ENCODE results near the gene DNPH1. TPM values are rescaled to one million over a fixed set of nuclear protein-coding genes. Genes with fewer than 3 reads are reported as not detected.

The DNPH1 gene
- total RNA-seq, 1 donor from 2014 or later: 39.1 TPM

GRCh38 chr6:43226192-43226851 is 3.0 kb downstream of the DNPH1 start:
- no peak for DNase-seq (ENCODE audit: low spot score in 2 of 2)
- H3K27me3 ChIP-seq: no peaks in the 10 kb centered on the region
- peaks cover 6 to 21% of the 10 kb centered on the region in 2 donors for H3K36me3 ChIP-seq
- intact Hi-C loops (cut with DNase I): loop anchor here (5.0 kb wide), 1 partner anchor 281 kb away; no protein-coding TSS in a partner anchor
- H3K9me3 ChIP-seq: no peaks in the 10 kb centered on the region
- no peak overlapping the region for H3K27ac ChIP-seq
- TF ChIP-seq, protein P1, sequence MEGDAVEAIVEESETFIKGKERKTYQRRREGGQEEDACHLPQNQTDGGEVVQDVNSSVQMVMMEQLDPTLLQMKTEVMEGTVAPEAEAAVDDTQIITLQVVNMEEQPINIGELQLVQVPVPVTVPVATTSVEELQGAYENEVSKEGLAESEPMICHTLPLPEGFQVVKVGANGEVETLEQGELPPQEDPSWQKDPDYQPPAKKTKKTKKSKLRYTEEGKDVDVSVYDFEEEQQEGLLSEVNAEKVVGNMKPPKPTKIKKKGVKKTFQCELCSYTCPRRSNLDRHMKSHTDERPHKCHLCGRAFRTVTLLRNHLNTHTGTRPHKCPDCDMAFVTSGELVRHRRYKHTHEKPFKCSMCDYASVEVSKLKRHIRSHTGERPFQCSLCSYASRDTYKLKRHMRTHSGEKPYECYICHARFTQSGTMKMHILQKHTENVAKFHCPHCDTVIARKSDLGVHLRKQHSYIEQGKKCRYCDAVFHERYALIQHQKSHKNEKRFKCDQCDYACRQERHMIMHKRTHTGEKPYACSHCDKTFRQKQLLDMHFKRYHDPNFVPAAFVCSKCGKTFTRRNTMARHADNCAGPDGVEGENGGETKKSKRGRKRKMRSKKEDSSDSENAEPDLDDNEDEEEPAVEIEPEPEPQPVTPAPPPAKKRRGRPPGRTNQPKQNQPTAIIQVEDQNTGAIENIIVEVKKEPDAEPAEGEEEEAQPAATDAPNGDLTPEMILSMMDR (IDR thresholded peaks at IDR 0.05): no peak
- peaks cover 3 to 6% of the 10 kb centered on the region in 2 donors for H3K4me1 ChIP-seq
- H3K4me3 ChIP-seq: no peak overlapping the region

- TF ChIP-seq, protein P1 (IDR thresholded peaks at IDR 0.05): no peak
- H3K4me3 ChIP-seq: no peak overlapping the region
- no peaks in the 10 kb centered on the region for H3K4me1 ChIP-seq
- H3K27ac ChIP-seq: no peak overlapping the region
- intact Hi-C loops (cut with DNase I): no loop called here
- H3K36me3 ChIP-seq: peaks cover 18 to 36% of the 10 kb centered on the region in 2 donors
- H3K27me3 ChIP-seq: no peaks in the 10 kb centered on the region
- DNase-seq (ENCODE audit: low spot score in 2 of 2): no peak
- no peaks in the 10 kb centered on the region for H3K9me3 ChIP-seq
Measured at GRCh38 chr6:43223175-43223574, 6.1 kb downstream of the DNPH1 start.

GRCh38 chr6:43222418-43223059 is 6.7 kb downstream of the DNPH1 start:
- Histone ChIP-seq H3K4me3 (no peak overlapping the region), H3K36me3 (peaks cover 19 to 40% of the 10 kb centered on the region in 2 donors), H3K4me1 (no peaks in the 10 kb centered on the region), H3K27me3 (no peaks in the 10 kb centered on the region), H3K27ac (no peak overlapping the region), H3K9me3 (no peaks in the 10 kb centered on the region)
- DNase-seq (ENCODE audit: low spot score in 2 of 2): no peak
- intact Hi-C loops (cut with DNase I): no loop called here
- TF ChIP-seq, protein P1 (IDR thresholded peaks at IDR 0.05): no peak

DNA sequence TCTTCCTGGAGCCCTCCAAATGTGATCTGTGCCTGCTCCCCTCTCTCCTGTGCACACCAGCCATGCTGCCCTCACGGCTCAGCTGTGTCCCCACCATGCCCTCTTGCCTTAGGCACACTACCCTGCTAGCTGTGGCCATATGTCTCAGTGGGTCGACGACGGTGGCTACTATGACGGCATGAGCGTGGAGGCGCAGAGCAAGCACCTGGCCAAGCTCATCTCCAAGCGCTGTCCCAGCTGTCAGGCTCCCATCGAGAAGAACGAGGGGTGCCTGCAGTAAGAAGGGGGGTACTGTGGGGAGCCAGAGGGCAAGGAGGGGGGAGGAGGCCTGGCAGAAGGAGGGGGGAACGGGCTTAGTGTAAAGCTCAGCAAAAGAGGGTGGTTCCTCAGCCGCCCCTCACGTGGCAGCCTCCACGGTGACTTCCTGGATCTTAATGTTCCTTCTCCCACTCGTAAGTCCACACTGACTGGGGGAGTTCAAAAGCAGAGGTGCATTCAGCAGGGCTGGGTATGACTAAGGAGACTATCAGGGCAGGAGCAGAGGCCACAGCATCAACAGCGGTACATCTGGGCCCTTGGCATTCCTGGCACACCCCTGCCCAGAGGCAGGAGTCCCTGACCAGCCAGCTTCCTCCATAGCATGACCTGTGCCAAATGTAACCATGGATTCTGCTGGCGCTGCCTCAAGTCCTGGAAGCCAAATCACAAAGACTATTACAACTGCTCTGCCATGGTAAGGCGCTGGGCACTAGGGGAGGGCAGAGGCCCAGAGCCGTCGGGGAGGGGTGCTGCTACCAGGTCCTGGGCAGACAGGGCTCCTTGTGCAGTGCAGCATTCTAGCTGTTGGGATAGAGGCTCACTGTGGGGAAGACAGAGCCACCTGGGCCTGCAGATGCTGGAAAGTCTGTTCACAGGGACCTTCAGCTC is 8.0 kb downstream of the DNPH1 start:
- TF ChIP-seq, protein P1 (IDR thresholded peaks at IDR 0.05): no peak
- Histone ChIP-seq H3K4me1 (no peaks in the 10 kb centered on the region), H3K4me3 (no peak overlapping the region), H3K27ac (peak overlapping the region in 1 of 2 donors; percentile 8), H3K9me3 (no peaks in the 10 kb centered on the region), H3K27me3 (no peaks in the 10 kb centered on the region), H3K36me3 (peaks cover 24 to 53% of the 10 kb centered on the region in 2 donors)
- intact Hi-C loops (cut with DNase I): no loop called here
- no peak for DNase-seq (ENCODE audit: low spot score in 2 of 2)

DNA sequence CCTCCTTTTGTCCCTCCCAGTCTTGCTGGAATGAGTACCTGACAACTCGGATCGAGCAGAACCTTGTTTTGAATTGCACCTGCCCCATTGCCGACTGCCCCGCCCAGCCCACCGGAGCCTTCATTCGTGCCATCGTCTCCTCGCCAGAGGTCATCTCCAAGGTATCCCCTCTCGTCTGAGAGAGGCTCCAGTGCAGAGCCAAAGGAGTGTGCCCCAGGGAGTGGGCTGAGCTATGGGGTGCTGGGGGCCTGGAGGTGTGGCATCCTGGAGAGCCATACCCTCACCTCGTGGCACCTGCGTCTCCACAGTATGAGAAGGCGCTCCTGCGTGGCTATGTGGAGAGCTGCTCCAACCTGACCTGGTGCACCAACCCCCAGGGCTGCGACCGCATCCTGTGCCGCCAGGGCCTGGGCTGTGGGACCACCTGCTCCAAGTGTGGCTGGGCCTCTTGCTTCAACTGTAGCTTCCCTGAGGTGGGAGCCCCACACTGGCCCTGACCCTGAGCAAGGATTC is 8.8 kb downstream of the DNPH1 start:
- TF ChIP-seq, protein P1 (IDR thresholded peaks at IDR 0.05): no peak
- intact Hi-C loops (cut with DNase I): no loop called here
- no peak overlapping the region for H3K4me3 ChIP-seq
- DNase-seq (ENCODE audit: low spot score in 2 of 2): no peak
- H3K27me3 ChIP-seq: no peaks in the 10 kb centered on the region
- peaks cover 33 to 61% of the 10 kb centered on the region in 2 donors for H3K36me3 ChIP-seq
- H3K9me3 ChIP-seq: no peaks in the 10 kb centered on the region
- no peak overlapping the region for H3K27ac ChIP-seq
- H3K4me1 ChIP-seq: no peaks in the 10 kb centered on the region

Data from ascending aorta (tissue), 2 donors.